Caki2 (cell line): Measurements from ENCODE around the gene MUSTN1. TPM values are rescaled to one million over a fixed set of nuclear protein-coding genes. Genes with fewer than 3 reads are reported as not detected.

Source experiments
- DNase-seq: peaks from one replicate; pipeline ENCODE4 v3.0.0-alpha.2; 2015; ENCODE audit warnings: low read depth
- in situ Hi-C: cut with HindIII; loops from 2 replicates; pipeline ENCODE4 v1.10.0; 2016; ENCODE audit warnings: low sequenced_read_pairs, low pct_unique_long_range_greater_than_20kb, mixed read lengths
- total RNA-seq: library from RNA; depleted of rRNA; stranded (reverse); fragments of >200 nt; shearing (Covaris generic); gene quantifications from 2 replicates; pipeline ENCODE4 v1.2.3, GENCODE V29; 2014; ENCODE audit warnings: low replicate concordance

Gene MUSTN1
- total RNA-seq, 1 experiment from 2014 or later: not detected

- no peak for DNase-seq
- in situ Hi-C loops: no loop called here
These were observed 23.0 kb upstream of the MUSTN1 start for GRCh38 chr3:52857864-52858263.

- no peak for DNase-seq
- in situ Hi-C loops: no loop called here
These were observed 22.3 kb upstream of the MUSTN1 start for GRCh38 chr3:52857133-52857532.

DNA sequence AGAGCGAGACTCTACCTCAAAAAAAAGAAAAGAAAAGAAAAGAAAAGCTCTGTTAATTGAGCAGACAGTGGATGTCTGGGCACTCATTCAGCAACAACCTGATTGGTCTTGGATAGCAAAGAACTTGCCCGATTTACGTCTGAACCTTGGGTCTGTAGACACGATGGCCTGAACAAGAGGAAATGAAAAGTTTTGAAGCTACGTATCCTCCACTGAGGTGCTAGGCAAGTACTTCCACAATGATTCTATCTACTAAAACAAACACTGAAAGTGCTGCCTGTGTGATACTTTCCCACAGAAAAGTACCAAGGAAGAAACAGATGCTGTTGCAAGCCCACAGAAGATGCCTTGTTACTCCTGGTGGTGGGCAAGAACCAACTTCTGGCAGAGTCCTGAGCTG lies 21.8 kb upstream of the MUSTN1 start:
- no peak for DNase-seq
- in situ Hi-C loops: no loop called here

DNA sequence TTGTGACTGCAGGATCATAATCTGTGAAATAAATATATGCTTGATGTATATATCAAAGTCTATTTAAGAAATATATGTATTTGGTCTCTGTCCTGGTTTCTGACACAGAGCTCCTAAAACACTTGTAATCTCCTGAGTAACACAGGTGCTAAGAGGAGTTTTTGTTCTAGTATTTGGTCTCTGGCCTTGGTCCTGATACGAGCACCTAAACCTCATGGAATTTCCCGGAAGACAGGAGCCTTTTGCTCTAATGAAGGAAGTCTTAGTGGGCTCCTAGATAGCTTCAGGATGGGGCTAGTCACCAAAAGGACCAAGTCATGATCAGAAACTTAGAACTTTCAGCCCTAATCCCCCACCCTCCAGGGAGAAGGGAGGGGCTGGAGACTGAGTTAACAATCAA lies 19.2 kb upstream of the MUSTN1 start:
- in situ Hi-C loops: no loop called here
- no peak for DNase-seq

DNA sequence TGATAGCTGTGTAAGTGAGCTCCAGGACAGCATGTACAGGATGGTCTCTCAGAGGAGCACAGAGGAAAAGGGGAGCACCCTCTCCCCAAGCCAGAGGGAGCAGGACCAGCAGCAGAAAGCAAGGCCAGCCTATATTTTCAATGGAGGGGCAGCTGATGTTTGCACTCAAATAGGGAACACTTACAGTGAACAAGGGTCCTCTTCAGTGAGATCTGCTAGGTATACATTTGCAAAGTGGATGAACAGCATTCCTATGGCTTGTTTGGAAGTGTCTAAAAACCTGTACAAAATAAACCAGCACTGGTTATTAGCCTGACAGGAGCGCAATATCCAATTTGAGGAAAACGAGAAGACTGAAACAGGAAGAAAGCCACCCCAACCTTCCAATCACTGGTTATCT lies 17.6 kb upstream of the MUSTN1 start:
- in situ Hi-C loops: no loop called here
- DNase-seq: no peak

- peak; percentile 54 for DNase-seq
- in situ Hi-C loops: no loop called here
These were observed 16.5 kb upstream of the MUSTN1 start for GRCh38 chr3:52851348-52851747.

DNA sequence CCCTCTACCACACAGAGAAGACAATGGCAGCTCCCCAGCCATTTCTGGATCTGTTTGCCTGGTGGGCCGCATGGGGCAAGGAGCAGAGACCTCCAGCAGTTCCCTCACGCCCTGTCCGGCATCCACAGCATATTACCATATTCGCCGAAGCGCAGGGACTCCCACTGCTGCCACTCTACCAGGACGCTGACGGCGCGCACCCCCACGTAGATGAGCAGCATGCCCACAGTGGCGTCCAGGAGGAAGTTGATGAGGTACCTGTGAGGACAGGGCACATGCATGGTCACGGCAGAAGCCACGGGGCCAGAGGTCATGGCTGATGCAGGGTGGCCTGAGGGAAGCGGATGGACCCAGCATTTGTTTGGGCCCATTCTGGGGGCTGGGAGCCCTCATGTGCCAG lies 14.8 kb upstream of the MUSTN1 start:
- in situ Hi-C loops: no loop called here
- no peak for DNase-seq

DNA sequence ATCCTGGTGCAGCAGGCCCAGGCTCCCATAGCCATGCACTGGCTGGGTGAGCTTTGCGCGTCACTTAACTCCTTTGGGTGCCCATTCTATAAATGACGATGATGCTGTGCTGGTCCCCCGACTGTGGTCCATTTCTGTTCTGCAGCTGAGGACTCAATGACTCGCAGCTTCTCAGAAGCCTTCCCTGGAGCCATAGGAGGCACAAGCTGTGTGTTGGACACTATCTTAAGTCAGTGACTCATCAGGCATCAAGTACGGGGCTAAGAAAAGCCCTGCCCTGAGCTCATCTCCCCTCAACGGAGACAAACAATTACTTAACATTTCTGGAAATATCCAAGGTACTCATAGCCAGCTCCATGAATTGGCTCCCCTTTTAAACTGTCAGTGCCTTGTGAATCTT lies 13.8 kb upstream of the MUSTN1 start:
- in situ Hi-C loops: no loop called here
- no peak for DNase-seq

- DNase-seq: no peak
- in situ Hi-C loops: no loop called here
These were observed 12.9 kb upstream of the MUSTN1 start for GRCh38 chr3:52847726-52848125.

GRCh38 chr3:52847241-52847640 lies 12.4 kb upstream of the MUSTN1 start:
- in situ Hi-C loops: no loop called here
- DNase-seq: no peak

GRCh38 chr3:52846432-52846965 lies 11.7 kb upstream of the MUSTN1 start:
- no peak for DNase-seq
- in situ Hi-C loops: no loop called here

DNA sequence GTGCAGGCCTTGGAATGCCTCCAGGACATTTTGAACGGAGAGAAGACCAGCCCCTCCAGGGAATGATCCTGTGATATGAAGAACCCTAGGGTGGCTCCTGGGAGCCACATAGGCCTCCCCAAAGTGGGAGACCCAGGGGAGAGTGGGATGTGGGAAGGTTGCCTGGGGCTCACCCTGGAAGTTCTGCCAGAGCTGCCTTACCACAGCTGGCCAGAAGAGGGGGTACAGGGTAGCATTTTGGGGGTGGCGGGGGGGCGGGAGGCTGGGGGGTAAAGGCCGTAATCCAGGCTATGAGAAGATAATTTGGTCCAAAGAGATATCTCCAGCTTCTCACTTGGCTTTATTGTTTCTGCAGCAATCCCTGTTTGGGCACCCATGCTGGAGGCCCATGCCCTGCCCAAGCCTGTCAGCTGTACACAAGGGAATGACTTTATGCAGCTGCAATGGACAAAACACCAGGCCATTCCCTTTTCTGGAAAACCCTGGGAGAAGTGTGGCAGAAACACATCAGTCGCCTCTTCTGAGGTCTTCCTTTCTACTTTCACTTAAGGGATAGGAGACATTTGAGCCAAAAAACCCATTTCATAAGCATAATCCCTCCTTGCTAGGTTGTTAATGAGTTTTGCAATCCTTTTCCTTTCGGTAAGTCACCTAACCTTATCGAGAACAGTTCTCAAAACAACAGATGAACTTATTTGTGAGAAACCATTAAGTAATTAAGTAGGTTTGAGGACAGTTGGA lies 11.0 kb upstream of the MUSTN1 start:
- DNase-seq: no peak
- in situ Hi-C loops: no loop called here

GRCh38 chr3:52845157-52845556 lies 10.3 kb upstream of the MUSTN1 start:
- in situ Hi-C loops: no loop called here
- DNase-seq: no peak

DNA sequence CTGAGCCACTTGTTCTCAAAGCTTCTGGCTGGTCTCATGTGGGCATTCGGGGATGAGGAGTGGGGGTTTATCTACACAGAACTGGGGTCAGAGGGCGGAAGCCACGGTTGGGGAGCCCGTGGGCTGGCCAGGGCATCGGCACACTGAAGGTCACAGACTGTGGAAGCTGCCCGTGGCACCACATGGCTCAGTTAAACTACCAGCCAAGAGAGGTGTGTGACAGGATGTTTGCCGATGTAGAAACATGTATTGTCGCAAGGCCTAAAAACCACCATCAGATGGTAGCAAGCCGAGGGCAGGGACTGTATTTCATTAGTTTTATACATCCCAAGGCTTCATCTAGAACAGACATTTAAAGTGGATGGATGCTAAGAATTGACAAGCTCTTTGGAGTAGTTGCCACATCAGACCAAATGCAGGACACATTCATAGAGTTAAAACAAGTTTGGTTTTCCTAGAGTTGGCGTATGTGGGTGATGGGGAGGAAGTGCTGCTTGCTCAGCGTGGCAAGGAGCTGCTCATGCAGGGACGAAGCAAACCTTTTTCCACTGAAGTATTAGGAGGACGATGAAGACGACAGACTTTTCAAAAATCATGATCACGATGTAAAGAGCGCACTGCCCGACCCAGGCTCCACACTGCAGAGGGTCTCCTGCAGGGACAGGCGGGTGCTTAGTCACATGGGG lies 9.6 kb upstream of the MUSTN1 start:
- no peak for DNase-seq
- in situ Hi-C loops: no loop called here

- DNase-seq: no peak
- in situ Hi-C loops: no loop called here
These were observed 9.1 kb upstream of the MUSTN1 start for GRCh38 chr3:52843881-52844280.

GRCh38 chr3:52843108-52843865 lies 8.5 kb upstream of the MUSTN1 start:
- no peak for DNase-seq
- in situ Hi-C loops: no loop called here

DNA sequence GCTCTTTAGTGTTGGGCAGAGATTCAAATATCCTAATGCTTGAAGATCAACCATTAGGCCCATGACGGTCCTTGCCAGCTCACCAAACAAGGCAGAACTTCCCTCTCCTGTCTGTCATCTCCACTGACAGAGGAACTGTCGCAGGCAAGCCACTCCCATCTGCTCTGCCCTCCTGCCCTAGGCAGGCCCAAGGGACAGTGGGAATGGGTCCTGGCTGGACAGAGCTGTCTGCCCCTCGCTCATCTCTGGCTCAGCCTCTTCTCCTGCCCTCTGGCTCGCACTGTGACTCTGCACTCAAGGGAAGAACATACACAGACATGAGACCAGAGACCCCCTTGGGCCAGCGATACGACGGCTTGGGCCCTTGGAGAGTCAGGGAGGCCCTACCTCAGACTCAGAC lies 7.6 kb upstream of the MUSTN1 start:
- no peak for DNase-seq
- in situ Hi-C loops: no loop called here

DNA sequence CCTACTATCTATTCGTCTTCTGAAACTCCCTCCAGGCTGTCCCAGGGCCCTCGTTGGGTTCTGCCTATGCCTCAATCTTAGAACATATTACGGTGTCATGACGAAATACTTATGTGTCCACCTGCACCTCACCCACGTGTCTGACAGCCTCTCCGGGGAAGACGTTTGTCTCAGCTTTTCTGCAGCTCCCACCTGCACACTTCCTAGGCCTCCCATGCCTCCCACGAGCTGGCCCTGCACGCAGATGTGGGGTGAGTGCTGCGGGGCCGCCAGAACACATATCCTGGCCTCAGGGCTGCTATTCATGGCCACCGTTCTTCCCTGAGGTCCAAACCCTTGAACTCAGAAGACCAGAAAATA lies 7.1 kb upstream of the MUSTN1 start:
- in situ Hi-C loops: no loop called here
- no peak for DNase-seq
